ES-I3 (cell line): Measurements from ENCODE around the gene GRK5.

Experiments used
- H3K36me3 ChIP-seq: 2 replicates; pipeline ENCODE4 v1.6.1; 2013; ENCODE audit warnings: mild to moderate bottlenecking, low read length, control low read depth, moderate library complexity; ENCODE audit not compliant: insufficient read depth
- H3K4me1 ChIP-seq: 2 replicates; pipeline ENCODE4 v1.6.1; 2013; ENCODE audit warnings: mild to moderate bottlenecking, control low read depth, low read length; ENCODE audit not compliant: insufficient read depth
- H3K9ac ChIP-seq: 2 replicates; pipeline ENCODE4 v1.6.1; 2013; ENCODE audit warnings: low read depth, mild to moderate bottlenecking, low read length, moderate library complexity
- H3K9me3 ChIP-seq: 2 replicates; pipeline ENCODE4 v1.6.1; 2013; ENCODE audit warnings: mild to moderate bottlenecking, low read length, moderate library complexity; ENCODE audit not compliant: control insufficient read depth, insufficient read depth

GRK5 gene

DNA sequence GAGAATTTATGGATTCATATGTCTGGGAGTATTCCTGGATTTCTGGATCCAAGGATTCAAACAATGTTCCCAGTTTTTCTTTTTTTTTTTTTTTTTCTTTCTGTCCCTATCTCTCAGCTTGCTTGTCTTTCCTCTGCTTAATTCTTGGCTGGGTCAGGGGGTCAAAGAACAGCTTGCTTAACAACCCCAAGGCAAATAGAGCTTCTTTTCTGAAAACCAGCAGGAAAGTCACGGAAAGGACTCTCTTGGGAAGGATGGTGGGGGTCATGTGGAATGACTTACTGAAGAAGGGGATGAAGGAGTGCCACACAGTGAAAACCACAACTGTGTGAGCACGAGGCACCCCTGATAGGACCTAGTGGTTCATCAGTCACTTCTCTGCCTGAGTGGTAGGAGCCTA is 36.1 kb downstream of the GRK5 start:
- H3K36me3 ChIP-seq: no peaks in the 10 kb centered on the region
- H3K4me1 ChIP-seq: peaks cover 10% of the 10 kb centered on the region
- H3K9ac ChIP-seq: no peak overlapping the region
- no peaks in the 10 kb centered on the region; the same call in 1 of the 2 replicates for H3K9me3 ChIP-seq

- H3K9ac ChIP-seq: no peak overlapping the region
- H3K36me3 ChIP-seq: no peaks in the 10 kb centered on the region
- H3K9me3 ChIP-seq: no peaks in the 10 kb centered on the region; the same call in 1 of the 2 replicates
- H3K4me1 ChIP-seq: peaks cover 10% of the 10 kb centered on the region
Measured at GRCh38 chr10:119243967-119244366, 36.6 kb downstream of the GRK5 start.

GRCh38 chr10:119245272-119245671 is 37.9 kb downstream of the GRK5 start:
- H3K4me1 ChIP-seq: peaks cover 10% of the 10 kb centered on the region
- no peak overlapping the region for H3K9ac ChIP-seq
- H3K36me3 ChIP-seq: no peaks in the 10 kb centered on the region
- no peaks in the 10 kb centered on the region; the same call in 1 of the 2 replicates for H3K9me3 ChIP-seq

- H3K9ac ChIP-seq: no peak overlapping the region
- no peaks in the 10 kb centered on the region; the same call in 1 of the 2 replicates for H3K9me3 ChIP-seq
- peaks cover 21% of the 10 kb centered on the region for H3K4me1 ChIP-seq
- H3K36me3 ChIP-seq: no peaks in the 10 kb centered on the region
Measured at GRCh38 chr10:119246862-119247549, 39.6 kb downstream of the GRK5 start.

DNA sequence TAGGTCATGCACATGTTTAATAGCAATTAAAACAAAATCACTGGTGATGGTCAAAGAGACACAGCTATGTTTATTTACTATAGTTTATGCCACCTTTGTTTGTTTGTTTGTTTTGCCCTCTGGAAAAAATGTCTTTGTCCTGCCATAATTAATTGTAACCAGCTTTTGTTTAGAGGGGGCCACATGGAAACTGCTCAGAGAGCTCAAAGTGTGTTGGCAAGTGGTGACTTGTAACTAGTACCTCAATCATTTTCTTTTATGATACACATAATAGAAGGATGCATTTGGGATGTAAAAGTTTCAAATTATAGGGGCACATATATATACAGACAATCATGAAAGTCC is 40.2 kb downstream of the GRK5 start:
- Histone ChIP-seq H3K9ac (no peak overlapping the region), H3K36me3 (no peaks in the 10 kb centered on the region), H3K9me3 (no peaks in the 10 kb centered on the region; the same call in 1 of the 2 replicates), H3K4me1 (peaks cover 16% of the 10 kb centered on the region)

DNA sequence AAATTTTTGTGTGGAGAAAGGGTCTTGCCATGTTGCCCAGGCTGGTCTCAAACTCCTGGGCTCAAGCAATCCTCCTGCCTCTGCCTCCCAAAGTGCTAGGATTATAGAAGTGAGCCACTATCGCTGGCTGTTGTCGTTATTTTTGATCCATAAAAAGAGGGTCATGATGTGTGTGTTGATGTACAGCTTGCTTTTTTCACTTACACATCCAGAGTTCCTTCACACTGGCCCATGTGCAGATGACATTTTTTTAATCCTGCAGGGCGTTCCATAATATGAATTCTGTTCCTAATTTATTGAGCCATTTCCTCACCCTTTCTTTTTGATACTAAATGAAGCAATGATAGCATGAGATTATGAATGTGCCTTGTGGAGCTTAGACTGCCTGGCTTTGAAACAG is 40.8 kb downstream of the GRK5 start:
- H3K9me3 ChIP-seq: no peaks in the 10 kb centered on the region; the same call in 1 of the 2 replicates
- H3K36me3 ChIP-seq: no peaks in the 10 kb centered on the region
- no peak overlapping the region for H3K9ac ChIP-seq
- H3K4me1 ChIP-seq: peaks cover 16% of the 10 kb centered on the region

DNA sequence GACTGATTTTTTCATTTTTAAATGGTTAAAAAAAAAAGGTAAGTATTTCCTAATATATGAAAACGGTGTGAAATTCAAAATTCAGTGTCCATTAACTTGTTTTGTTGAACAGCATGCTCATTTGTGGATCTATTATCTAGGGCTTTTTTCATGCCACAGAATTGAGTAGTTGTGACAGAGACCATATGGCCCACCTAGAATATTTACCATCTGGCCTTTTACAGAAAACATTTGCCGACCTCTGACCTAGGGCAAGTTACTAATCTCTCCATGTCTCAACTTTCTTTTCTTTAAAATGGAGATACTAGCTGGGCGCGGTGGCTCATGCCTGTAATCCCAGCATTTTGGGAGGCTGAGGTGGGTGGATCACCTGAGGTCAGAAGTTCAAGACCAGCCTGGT is 41.3 kb downstream of the GRK5 start:
- Histone ChIP-seq H3K9ac (no peak overlapping the region), H3K4me1 (peaks cover 17% of the 10 kb centered on the region), H3K36me3 (no peaks in the 10 kb centered on the region), H3K9me3 (no peaks in the 10 kb centered on the region; the same call in 1 of the 2 replicates)

- Histone ChIP-seq H3K36me3 (no peaks in the 10 kb centered on the region), H3K9me3 (no peaks in the 10 kb centered on the region; the same call in 1 of the 2 replicates), H3K4me1 (peaks cover 31% of the 10 kb centered on the region), H3K9ac (no peak overlapping the region)
Measured at GRCh38 chr10:119250641-119251314, 43.4 kb downstream of the GRK5 start.

- H3K9ac ChIP-seq: no peak overlapping the region
- H3K4me1 ChIP-seq: peaks cover 31% of the 10 kb centered on the region
- no peaks in the 10 kb centered on the region; the same call in 1 of the 2 replicates for H3K9me3 ChIP-seq
- H3K36me3 ChIP-seq: no peaks in the 10 kb centered on the region
Measured at GRCh38 chr10:119251315-119251708, 43.9 kb downstream of the GRK5 start.

GRCh38 chr10:119252051-119252465 is 44.7 kb downstream of the GRK5 start:
- H3K4me1 ChIP-seq: peaks cover 31% of the 10 kb centered on the region
- H3K9ac ChIP-seq: no peak overlapping the region
- no peaks in the 10 kb centered on the region for H3K36me3 ChIP-seq
- H3K9me3 ChIP-seq: no peaks in the 10 kb centered on the region; the same call in 1 of the 2 replicates

- H3K9me3 ChIP-seq: no peaks in the 10 kb centered on the region
- peaks cover 31% of the 10 kb centered on the region for H3K4me1 ChIP-seq
- no peak overlapping the region for H3K9ac ChIP-seq
- no peaks in the 10 kb centered on the region for H3K36me3 ChIP-seq
Measured at GRCh38 chr10:119252470-119253151, 45.2 kb downstream of the GRK5 start.

GRCh38 chr10:119253433-119254174 is 46.2 kb downstream of the GRK5 start:
- Histone ChIP-seq H3K9ac (no peak overlapping the region), H3K4me1 (peaks cover 31% of the 10 kb centered on the region), H3K9me3 (no peaks in the 10 kb centered on the region), H3K36me3 (no peaks in the 10 kb centered on the region)

DNA sequence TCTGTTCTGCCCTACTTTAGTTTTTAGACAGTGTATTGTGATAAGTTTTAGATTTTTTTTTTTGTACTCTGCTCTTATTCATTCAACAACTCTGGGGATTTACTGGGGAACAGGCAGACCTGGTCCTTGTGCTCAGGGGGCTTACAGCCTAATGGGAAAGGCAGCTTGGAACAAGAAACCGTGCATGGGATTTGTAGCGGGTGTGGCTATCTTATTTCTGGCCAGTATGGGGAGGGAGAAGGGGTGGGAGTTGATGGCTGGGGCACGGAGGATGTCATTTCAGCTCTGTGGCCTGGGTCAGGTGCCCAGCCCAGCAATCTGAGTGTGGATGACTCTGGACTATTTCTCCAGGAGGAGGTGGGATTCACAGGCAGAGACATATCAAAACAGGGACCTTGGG is 47.0 kb downstream of the GRK5 start:
- peaks cover 31% of the 10 kb centered on the region for H3K4me1 ChIP-seq
- no peak overlapping the region for H3K9ac ChIP-seq

GRCh38 chr10:119256030-119256429 is 48.7 kb downstream of the GRK5 start:
- Histone ChIP-seq H3K36me3 (no peaks in the 10 kb centered on the region), H3K4me1 (peaks cover 25% of the 10 kb centered on the region), H3K9me3 (no peaks in the 10 kb centered on the region), H3K9ac (no peak overlapping the region)

More for the DNA sequence above, 47.0 kb downstream of the GRK5 start:
- no peaks in the 10 kb centered on the region for H3K36me3 ChIP-seq
- no peaks in the 10 kb centered on the region for H3K9me3 ChIP-seq
